Activated CD8-positive, alpha-beta memory T cell treated with anti-CD3 and anti-CD28 coated beads for 1 hour (primary cell): ENCODE results near the gene FAM163B.

Experiments used
- DNase-seq, 2 donors: peaks; one replicate each; pipeline ENCODE4 v3.0.0-alpha.2; 2020; ENCODE audit warnings: low read depth in 1 of 2; ENCODE audit errors: extremely low read depth in 1 of 2

The FAM163B gene

DNA sequence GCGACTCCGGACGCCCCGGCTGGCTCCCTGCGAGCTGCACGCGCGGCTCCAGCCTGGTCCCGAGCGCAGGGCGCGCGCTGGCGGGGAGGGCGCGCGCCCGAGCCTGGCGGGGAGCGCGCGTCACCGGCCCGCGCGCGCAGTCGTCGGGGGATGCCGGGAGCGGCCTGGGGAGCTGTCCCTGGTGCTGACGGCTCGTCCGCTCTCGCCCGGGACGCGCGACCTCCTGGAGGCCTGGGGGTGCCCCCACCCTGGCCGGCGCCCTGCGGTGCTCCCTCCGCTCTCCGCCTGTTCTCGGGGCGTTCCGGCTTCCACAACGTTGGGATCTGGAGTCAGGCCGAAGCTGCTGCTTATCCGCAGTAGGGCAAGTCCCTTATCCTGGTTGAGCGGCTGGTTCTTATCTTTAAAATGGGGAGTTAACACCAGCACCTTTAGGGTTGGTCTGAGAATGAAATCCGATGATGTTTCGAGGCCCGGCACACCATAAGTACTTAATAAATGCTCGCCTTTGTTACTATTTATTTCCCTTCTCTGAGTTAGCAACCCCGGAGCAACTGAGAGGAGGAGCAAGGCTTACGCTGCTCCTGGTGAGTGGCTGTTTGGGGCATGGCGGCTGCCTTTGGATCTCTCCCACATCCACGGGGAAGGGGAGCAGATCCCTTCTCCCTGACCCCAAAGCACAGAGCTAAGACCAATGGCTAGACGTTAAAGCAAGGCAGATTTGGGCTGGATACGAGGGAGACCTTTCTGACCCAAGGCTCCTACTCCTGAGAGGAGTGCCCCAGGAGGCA lies at the start of gene FAM163B:
TSS of gene FAM163B (minus strand) at position 79 of the 788 bp plus-strand sequence. CDS start 29,166 bp downstream, outside the sequence.
- DNase-seq: peak in 1 of 2 donors; percentile 25

DNA sequence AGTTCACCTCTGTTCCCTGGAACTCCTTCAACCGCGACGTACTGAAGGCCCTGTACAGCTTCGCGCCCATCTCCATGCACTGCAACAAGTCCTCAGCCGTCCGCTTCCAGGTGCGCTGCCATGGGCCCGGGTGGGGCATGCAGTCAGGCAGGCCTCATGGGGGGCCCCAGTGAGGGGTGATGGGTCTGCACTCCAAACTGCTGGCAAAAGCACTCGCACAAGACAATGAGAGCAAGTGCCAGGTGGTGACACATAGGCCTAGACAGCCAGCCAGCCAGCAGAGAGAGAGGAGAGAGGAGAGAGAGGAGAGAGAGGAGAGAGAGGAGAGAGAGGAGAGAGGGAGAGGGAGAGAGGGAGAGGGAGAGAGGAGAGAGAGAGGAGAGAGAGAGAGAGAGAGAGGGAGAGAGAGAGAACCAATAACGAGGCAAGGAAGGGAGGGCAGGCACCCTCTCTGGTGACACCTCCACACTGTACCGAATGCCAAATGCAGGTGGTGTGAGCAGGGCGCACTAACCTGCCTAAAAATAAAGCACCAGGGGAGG lies 48.0 kb upstream of the FAM163B start:
- no peak for DNase-seq

DNA sequence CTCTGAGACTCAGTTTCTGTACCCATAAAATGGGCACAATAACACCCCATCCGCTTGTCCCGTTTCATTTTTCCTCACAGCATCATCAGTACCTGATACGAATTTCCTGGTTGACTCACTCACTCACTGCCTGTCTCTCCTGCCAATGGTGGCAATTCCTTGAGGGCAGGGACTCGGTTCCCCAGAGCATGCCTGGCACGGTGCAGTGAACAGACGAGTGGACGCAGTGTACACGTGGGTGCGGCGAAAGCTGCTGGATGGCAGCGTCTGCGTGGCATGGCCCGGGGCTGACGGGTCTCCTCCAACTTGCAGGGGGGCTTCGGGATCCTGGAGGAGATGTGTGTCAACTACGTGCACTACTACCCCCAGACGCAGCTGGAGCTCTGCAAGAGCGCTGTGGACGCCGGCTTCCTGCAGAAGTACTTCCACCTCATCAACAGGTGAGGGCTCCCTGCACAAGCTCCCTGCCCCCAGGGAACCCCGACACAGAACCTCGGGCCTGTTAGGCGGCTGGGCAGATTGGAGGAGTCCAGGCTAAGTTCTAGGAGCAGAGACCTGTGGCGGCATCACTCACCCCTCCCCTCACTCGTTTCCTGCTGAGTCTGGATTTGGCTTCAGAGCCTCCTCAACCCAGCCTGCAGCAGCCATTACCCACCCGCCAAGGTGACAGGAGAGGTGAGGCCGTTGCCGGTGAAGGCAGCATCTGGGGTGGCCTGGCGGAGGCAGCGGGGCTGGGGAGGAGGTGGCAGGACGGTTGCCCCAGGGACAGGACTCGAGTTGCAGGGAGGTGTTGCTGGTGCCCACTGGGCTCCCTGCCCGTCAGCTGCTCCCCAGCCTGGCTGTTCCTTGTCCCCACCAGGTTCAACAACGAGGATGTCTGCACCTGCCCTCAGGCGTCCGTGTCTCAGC lies 47.3 kb upstream of the FAM163B start:
- peak in 1 of 2 donors; percentile 17 for DNase-seq

DNA sequence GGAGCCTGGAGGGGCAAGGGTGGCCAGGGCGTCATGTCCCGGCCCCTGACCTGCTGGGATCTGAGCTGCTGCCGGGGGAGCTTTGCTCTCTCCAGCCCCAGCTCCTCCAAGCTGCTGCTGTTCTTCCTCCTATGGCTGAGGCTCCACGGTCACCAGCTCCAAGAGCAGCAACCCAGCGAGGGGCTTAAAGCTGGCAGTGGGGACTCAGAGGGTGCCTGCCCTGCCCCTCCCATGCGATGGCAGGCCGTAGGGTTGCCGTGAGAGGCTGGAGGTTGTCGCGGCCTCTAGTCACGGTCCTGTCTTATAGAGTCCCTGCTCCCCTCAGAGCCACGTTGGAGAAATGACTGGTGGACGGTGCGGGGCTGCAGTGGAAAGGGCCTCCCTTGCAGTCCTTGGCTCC lies 46.5 kb upstream of the FAM163B start:
- DNase-seq: no peak

DNA sequence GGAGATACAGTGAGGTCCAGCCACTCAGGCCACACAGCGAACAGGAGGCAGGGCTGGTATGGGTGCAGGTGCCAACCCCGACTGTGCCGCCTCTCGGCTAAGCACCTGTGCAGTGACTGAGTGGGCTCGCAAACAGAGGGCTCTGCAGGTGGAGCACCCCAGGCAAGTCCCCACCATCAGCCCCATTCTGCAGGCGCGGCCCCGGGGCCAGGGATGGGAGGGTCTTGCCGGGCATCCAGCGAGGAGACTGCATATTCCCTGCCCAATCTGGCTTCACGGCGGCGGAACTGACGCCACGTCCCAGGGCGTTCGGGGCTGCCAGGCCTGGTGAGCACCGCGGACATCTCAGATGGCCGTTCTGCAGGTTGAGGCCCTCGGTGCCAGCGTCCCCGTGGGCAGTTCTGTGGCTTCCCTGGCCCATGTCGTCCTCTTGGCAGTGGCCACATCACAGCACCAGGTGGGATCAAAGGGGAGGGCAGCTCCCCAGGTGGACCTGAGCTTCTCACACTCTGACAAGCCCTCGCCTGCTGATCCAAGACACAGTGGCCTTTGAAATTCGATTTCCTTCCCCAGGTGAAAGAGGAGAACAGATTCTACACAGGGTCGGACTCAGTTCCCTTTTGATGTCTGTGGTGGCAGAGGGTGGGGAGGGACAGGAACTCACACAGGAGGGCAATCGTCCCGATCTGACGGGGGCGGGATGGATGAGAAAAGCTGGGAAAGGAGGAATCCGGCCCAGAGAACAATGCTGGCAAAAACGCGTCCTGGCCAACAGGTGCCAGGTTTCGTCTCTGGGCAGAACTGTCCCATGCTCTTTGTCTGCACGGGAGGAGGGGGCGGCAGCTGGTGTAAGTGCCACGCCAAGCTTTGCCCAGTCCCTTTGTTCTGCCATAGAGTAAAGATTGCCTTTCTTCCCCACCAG lies 45.8 kb upstream of the FAM163B start:
- DNase-seq: no peak

DNA sequence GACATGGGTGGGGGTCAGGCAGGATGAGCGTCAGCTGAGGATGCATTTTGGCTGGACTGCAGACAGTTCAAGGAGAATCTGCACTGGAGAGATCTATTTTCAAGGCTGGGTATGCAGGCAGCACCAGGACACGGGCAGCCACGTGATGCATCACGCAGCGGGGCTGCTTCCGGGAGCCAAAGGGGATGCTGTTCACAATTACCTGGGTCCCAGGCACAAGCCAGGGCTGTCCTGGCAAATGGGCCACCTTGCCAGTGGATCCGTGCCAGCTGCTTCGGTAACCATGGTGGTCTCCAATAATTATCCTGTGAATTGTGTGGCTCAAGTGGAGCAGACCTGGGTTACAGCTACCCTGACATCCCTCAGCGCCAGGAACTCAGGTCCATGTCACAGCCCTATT lies 44.4 kb upstream of the FAM163B start:
- no peak for DNase-seq

DNA sequence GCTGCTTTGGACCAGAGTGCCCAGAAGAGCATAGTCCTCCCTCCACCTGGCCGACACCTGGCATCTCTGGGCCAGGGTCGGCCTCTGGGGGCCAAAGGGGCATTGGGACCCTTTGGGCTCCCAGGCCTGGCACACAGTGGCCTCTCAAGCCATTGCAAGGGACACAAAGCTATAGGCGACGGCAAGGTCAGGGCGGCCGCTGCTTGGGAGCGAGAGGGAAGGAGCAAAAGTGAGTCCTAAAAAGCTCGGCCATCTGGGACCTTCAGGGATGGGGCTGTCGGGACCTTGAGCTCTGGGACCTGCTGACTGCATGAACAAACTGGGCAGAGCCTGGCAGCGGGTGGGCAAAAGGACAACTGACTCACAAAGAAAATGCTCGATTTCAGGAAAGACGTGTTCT lies 40.8 kb upstream of the FAM163B start:
- DNase-seq: no peak

DNA sequence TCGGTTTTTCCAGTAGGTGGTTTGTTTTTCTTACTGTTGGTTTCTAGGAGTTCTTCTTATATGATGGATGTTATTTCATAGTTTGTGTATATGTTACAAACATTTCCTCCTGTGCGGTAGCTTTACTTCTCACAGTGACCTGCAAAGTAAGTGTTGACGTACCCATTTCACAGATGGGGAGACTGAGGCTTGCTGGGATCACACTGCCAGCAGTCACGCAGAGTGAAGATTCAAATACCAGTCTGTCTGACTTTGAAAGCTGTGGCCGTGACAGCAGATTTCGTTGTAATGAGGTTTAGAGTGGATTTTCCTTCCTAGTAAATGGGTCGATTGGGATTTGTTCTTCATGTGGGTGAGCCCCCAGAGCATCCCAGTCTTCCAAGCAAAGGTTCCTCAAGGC lies 40.0 kb upstream of the FAM163B start:
- DNase-seq: no peak

DNA sequence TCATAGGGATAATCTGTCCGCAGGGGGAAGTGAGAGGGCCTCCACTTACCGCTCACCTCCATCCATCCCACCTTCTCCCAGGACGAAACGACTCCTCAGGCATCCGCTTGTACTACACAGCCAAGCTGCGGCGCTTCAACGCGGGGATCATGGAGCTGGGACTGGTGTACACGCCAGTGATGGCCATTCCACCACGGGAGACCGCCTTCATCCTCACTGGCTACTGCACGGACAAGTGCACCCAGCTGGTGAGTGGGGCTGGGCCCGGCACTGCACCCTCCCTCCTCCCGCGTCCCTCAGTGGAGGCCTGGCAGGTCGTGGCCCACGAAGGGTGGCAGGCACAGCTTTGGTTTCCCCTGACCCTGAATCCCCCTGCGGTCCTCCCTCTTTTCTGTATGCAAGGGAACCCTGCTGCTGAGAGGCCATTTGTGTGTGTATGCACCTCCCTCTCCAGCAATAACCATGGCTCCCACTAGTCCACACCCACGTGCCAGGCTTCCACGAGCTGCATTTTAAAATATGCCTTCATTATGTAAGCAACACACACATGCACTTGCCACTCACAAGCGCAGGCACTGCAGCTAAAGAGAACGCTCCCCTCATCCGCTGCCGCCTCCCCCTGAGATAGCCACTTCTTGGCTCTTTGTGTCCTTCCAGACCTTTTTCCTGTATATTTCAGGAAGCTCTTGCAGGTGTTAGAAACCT lies 38.7 kb upstream of the FAM163B start:
- DNase-seq: no peak

DNA sequence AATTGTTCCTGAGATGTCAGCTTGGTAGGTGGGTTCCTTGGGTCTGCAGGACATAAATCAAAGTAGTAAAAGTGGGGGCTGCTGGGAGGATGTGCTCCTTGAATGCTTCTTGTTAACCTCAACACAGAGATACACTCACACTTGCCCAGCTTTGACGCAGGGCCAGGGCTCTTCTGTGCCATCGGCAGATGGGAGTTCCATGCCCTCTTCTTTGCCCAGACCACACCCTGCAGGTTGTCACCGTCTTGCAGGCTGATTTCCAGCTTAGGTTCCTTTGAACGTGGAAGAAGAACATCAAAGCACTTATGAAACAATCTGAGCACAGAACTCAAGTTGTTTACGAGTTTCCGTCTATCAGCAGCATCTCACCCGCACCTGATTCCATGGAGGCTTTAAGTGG lies 38.0 kb upstream of the FAM163B start:
- DNase-seq: no peak

DNA sequence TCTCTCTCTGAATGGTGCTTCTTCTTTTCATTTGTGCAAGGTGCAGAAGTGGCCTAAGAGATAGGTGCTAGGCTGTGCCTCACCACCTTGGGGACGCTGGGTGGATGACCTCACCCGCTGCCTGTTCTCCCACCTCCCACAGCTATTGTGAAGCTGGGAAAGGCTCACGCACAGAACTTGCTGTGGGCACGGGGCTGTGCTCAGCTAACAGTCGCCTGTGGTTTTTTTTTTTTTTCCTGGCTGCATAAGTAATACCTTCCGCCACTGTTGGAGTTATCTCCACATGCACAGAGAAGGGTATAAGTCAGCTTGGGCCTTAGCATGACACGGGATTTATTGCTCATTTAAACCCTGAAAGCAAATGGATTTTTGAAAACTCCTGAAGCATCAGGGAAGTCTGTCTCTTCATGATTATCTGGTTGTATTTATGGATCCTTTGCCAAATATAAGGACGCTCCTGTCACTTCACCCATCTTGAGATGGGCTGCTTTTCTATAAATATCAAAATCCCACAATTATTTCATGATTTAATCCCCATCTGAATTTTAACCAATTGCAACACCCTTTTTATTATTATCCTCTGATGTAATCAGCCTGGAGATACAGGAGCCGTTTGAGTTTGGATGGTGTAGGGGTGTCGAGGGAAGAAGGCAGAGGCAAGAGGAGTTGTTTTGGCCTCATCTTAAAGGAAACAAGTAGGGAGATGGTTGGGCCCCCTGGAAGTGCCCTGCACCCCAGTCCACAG lies 36.0 kb upstream of the FAM163B start:
- no peak for DNase-seq

DNA sequence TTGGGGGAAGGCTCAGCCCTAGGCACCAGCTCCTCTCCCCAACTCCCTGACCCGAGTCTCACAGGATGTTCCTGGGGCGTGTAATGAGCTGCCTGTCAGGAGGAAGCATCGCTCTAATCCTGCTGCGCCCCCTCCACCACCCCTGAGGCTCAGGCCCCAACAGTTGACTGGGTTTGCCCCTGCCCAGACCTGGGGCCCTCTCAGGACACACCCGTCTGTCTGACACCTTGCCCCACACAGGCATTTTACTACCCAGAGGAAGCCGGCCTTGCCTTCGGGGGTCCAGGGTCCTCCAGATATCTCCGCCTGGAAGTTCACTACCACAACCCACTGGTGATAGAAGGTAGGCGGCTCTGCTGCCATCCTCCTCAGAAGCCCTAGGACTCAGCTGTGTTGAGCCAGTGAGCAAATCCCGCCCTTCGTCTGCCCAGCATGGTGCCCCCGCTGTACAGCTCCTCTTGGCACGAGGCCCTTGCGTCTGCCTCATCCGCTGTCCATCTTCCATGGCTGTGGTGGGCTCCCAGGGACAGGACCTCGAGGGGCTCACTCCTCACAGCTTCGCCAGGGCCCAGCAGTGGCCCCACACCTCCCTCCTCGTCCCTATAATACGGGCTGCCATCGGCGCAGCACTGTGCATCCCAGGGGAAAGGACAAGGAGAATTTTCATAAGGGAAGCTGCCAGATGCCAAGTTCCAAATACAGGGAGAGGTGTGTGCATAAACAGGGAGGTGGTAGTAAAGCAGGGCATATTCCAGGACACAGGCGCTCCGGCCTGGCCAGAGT lies 35.0 kb upstream of the FAM163B start:
- DNase-seq: no peak

DNA sequence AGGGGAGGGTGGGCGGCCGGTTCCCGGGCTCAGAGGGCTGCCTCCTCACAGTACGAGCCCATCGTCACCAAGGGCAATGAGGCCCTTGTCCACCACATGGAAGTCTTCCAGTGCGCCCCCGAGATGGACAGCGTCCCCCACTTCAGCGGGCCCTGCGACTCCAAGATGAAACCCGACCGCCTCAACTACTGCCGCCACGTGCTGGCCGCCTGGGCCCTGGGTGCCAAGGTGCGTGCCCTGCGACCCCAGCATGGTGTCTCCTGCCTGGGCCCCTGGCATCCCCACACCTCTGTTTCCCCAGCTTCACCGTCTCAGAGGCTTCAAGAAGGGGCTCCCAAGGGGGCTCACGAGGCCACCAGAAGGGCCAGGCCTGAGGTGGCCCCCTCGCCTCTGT lies 34.2 kb upstream of the FAM163B start:
- no peak for DNase-seq

DNA sequence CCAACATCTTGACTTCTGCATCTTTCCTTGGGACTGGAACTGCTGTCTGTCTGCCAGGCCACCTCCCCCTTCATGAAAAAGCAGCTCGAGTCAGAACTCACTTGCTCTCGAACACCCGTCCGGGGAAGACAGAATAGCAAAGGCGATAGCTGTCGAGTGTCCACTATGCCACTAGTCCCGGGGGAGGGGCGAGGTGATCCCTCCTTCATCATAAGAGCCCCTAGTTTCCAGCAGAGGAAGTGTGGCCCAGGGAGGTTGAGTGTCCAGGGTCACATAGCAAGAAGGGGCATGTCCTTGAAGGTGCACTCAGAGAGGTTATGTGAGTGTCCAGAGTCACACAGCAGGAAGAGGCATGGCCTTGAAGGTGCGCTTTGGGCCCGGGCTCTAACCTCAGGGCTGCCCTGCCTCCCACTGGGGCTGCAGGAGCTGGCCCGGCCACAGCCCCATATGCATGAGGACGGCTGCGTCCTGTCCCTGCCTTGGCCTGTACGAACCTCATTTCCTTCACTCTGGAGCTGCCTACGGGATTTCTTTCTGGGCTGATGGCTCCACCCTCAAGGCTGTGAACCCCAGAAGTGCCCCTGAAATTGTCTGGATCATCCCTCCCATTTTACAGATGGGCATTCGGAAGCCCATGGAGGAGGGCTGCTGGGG lies 33.6 kb upstream of the FAM163B start:
- no peak for DNase-seq

DNA sequence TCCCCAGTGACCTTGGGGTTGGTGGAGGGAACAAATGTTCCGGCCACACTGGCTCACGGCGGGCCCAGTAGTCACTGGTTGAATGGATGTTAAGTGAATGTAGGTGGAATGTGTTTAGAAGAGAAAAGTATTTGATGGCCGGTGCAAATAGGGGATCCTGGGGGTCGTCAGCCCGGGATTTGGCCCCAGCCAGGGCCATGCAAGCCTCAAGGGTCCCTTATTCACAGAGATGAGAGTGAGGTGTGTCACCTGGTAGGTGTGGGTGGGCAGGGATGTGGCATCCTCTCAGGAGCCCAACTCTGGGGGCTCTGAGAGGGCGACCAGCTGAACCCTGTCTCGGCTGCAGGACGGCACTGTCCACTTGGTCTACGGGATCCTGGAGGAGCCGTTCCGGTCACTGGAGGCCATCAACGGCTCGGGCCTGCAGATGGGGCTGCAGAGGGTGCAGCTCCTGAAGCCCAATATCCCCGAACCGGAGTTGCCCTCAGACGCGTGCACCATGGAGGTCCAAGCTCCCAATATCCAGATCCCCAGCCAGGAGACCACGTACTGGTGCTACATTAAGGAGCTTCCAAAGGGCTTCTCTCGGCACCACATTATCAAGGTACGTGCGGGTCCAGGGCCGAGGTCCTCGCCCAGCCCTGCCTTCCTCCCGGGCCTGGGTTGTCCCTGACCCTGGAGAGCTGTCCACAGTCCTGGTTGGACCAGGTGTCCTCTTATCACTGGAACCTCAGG lies 32.8 kb upstream of the FAM163B start:
- no peak for DNase-seq

DNA sequence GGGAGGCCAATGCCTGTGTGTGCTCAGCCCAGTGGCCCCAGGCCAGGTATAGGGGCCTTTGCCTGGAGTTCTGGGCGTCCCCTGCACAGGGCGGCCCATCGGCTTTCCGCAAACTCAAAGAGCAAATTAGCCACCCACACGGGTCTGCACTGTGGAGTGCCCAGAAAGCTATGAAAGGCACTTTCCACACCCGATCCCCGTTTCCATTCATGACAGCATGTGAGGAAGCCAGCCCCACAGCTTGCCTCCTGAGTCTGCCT lies 32.1 kb upstream of the FAM163B start:
- DNase-seq: no peak

DNA sequence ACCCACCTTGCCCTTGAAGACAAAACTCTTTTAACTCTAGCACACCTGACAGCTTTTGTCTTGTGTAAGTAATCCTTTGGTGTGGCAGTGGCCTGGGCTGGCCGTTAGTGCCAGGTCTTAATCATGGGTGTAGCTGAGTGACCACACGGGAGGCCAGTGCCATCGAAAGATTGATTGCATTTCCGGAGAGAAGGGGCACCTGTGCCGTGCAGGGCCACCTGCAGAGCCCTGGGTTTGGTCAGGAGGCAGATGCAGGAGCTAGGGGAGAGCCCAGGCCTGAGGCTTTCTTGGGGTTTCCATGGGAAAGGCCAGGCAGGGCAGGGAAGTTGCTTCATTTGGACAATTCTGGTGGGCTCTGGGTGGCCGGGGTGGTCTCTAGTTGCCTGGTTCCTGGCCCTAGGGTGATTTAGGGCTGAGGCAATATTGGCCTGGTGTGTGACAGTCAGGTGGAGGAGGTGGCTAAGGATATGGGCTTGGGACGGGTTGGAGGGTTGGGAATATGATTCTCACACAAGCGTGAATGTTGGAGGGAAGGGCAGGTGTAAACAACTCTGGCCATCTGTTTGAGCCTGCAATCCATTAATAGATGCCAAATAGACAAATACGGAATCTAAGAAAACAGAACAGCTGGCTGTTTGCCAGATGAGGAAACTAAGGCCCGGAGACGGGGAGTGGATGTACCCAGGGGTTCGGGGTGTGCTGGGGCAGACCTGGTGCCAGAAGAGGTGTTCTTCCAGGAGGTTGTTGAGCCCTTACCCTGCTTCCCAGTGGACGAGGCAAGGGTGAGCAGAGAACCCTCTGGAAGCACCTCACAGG lies 31.6 kb upstream of the FAM163B start:
- DNase-seq: no peak
